ENCODE results near the gene SNAI1.

DNA sequence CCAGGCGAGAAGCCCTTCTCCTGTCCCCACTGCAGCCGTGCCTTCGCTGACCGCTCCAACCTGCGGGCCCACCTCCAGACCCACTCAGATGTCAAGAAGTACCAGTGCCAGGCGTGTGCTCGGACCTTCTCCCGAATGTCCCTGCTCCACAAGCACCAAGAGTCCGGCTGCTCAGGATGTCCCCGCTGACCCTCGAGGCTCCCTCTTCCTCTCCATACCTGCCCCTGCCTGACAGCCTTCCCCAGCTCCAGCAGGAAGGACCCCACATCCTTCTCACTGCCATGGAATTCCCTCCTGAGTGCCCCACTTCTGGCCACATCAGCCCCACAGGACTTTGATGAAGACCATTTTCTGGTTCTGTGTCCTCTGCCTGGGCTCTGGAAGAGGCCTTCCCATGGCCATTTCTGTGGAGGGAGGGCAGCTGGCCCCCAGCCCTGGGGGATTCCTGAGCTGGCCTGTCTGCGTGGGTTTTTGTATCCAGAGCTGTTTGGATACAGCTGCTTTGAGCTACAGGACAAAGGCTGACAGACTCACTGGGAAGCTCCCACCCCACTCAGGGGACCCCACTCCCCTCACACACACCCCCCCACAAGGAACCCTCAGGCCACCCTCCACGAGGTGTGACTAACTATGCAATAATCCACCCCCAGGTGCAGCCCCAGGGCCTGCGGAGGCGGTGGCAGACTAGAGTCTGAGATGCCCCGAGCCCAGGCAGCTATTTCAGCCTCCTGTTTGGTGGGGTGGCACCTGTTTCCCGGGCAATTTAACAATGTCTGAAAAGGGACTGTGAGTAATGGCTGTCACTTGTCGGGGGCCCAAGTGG, 5.3 kb downstream of the SNAI1 start:
- no peak for TF ChIP-seq CTCF (IDR thresholded peaks at IDR 0.05; ENCODE audit: borderline replicate concordance, extremely low read depth, low read length, poor library complexity, severe bottlenecking)
- TF ChIP-seq EZH2 (IDR thresholded peaks at IDR 0.05; ENCODE audit: borderline replicate concordance, low read depth, low read length, severe bottlenecking) = no peak

Data from DND-41 (cell line).